Stomach (tissue), 9 donors: Measurements from ENCODE around the gene CTDSPL. TPM values are rescaled to one million over a fixed set of nuclear protein-coding genes. Genes with fewer than 3 reads are reported as not detected.

Experiments
- DNase-seq, 2 donors: peaks; one replicate each; pipeline versions ENCODE4 v3.0.0 to v3.0.0-alpha.2; 2013 to 2019
- H3K27ac ChIP-seq, 5 donors: fragments of 200-600 bp in 4 of 5; sonication (generic) in 4 of 5; one replicate each; pipeline ENCODE4 v1.5.1; 2013 to 2019; ENCODE audit warnings: mild to moderate bottlenecking in 1 of 5, moderate library complexity in 1 of 5
- H3K27me3 ChIP-seq, 3 donors: fragments of 200-600 bp; sonication (generic); one replicate each; pipeline ENCODE4 v1.5.1; 2017 to 2019; ENCODE audit warnings: mixed run types in 1 of 3
- H3K36me3 ChIP-seq, 4 donors: fragments of 200-600 bp; sonication (generic); 1 replicate in 3 of 4; 2 replicates in 1 of 4; pipeline ENCODE4 v1.5.1; 2016 to 2019
- H3K4me1 ChIP-seq, 4 donors: fragments of 200-600 bp; sonication (generic); one replicate each; pipeline ENCODE4 v1.5.1; 2016 to 2019
- H3K4me3 ChIP-seq, 4 donors: fragments of 200-600 bp; sonication (generic) in 3 of 4; one replicate each; pipeline ENCODE4 v1.5.1; 2016 to 2019; ENCODE audit warnings: mild to moderate bottlenecking in 1 of 4
- H3K9me3 ChIP-seq, 4 donors: fragments of 200-600 bp; sonication (generic); one replicate each; pipeline ENCODE4 v1.5.1; 2016 to 2019
- CTCF ChIP-seq, 7 experiments: fragments of 450-650 bp in 4 of 7; fragments of 200-600 bp in 3 of 7; sonication (generic) in 3 of 7; IDR thresholded peaks; one replicate each; pipeline ENCODE4 v1.5.1; 2016 to 2019; ENCODE audit warnings: antibody characterized with exemption in 7 of 7, control low read depth in 2 of 7, mild to moderate bottlenecking in 1 of 7
- EP300 ChIP-seq: sonication (generic); formaldehyde crosslinking; IDR thresholded peaks from one replicate; pipeline ENCODE4 v1.6.1; 2017; ENCODE audit warnings: antibody characterized with exemption
- POLR2A ChIP-seq, 4 donors: fragments of 450-650 bp; IDR thresholded peaks; one replicate each; pipeline ENCODE4 v1.6.1; 2016; ENCODE audit warnings: antibody characterized with exemption in 4 of 4, control low read depth in 2 of 4, mild to moderate bottlenecking in 1 of 4, moderate library complexity in 1 of 4
- POLR2AphosphoS5 ChIP-seq, 3 donors: sonication (generic); formaldehyde crosslinking; IDR thresholded peaks; one replicate each; pipeline ENCODE4 v1.6.1; 2016; ENCODE audit warnings: antibody characterized with exemption in 3 of 3
- WGBS, 5 donors: extraction: QIAGEN DNeasy Blood & Tissue Kit in 3 of 5; methylation state at CpG; one replicate each; pipeline versions ENCODE4 v1.1.5 to v1.1.7; 2013 to 2018; 5-methylcytosine and 5-hydroxymethylcytosine counted together
- intact Hi-C: fragments of 100-400 bp; cut with DNase I; formaldehyde crosslinking; loops from one replicate; pipeline ENCODE4 v1.15.1; 2023; ENCODE audit warnings: low total_unique reads
- polyA plus RNA-seq, 3 donors: library from polyadenylated mRNA; stranded (reverse); fragments of 200-250 nt; gene quantifications; one replicate each; pipeline ENCODE4 v1.2.3, GENCODE V29; 2013
- total RNA-seq, 5 donors: library from RNA; depleted of rRNA; stranded (reverse); fragments of >200 nt; gene quantifications; one replicate each; pipeline versions ENCODE4 v1.1.0 to v1.2.3, GENCODE V29; 2014 to 2016
- donor health status: healthy with polysubstance abuse.
- donor health status: Bipolar disorder and iron deficiency.
- donor health status: healthy.

CTDSPL gene
- total and polyA plus RNA-seq, 8 donors, result 13.4 to 54.9 (median 30.2) TPM

GRCh38 chr3:37853691-37854413, 7.8 kb upstream of the CTDSPL start:
- peak overlapping the region in 4 of 5 donors; percentile 16 to 56 (median 42) for H3K27ac ChIP-seq
- no peaks in the 10 kb centered on the region for H3K27me3 ChIP-seq
- H3K9me3 ChIP-seq, result no peaks in the 10 kb centered on the region
- peak; percentile 46 to 84 for DNase-seq
- TF ChIP-seq POLR2A (IDR thresholded peaks at IDR 0.05), result no peak
- no peak for TF ChIP-seq EP300
- peak in 2 of 3 donors; percentile 29 to 49 for TF ChIP-seq POLR2AphosphoS5 (IDR thresholded peaks at IDR 0.05)
- intact Hi-C loops, result loop anchor here (10.0 kb wide), 1 partner anchor 111 kb away; no protein-coding TSS in a partner anchor
- H3K4me1 ChIP-seq, result peaks cover 0 to 24% (median 17%) of the 10 kb centered on the region in 4 donors
- H3K4me3 ChIP-seq, result no peak overlapping the region
- H3K36me3 ChIP-seq, result peaks cover 0 to 16% (median 11%) of the 10 kb centered on the region in 4 donors
- WGBS, 5 donors, result 38 to 61% (median 51%) methylated on average over 9 to 11 of the region's 11 CpGs

GRCh38 chr3:37855363-37855970, 6.2 kb upstream of the CTDSPL start:
- H3K27ac ChIP-seq, result peak overlapping the region in 2 of 5 donors; percentile 42 to 58
- WGBS, 5 donors, result 30 to 38% (median 35%) methylated on average over 5 of the region's 5 CpGs
- peaks cover 0 to 8% (median 7%) of the 10 kb centered on the region in 4 donors for H3K36me3 ChIP-seq

GRCh38 chr3:37856381-37856780, 5.3 kb upstream of the CTDSPL start:
- WGBS, 5 donors, result 24 to 42% (median 30%) methylated on average over 2 of the region's 2 CpGs
- Histone ChIP-seq H3K27me3 (no peaks in the 10 kb centered on the region), H3K4me1 (peaks cover 5 to 42% (median 39%) of the 10 kb centered on the region in 4 donors), H3K4me3 (no peak overlapping the region), H3K9me3 (no peaks in the 10 kb centered on the region), H3K36me3 (no peaks in the 10 kb centered on the region), H3K27ac (peak overlapping the region; percentile 5 to 58 (median 42))
- TF ChIP-seq POLR2A (IDR thresholded peaks at IDR 0.05) (no peak), EP300 (no peak), POLR2AphosphoS5 (IDR thresholded peaks at IDR 0.05) (no peak), CTCF (IDR thresholded peaks at IDR 0.05) (no peak)
- intact Hi-C loops, result loop anchor here (10.0 kb wide), 1 partner anchor 108 kb away; no protein-coding TSS in a partner anchor
- DNase-seq, result peak in 1 of 2 donors; percentile 81

More at GRCh38 chr3:37855363-37855970, 6.2 kb upstream of the CTDSPL start:
- DNase-seq, result peak; percentile 92 to 93
- Histone ChIP-seq H3K4me1 (peaks cover 5 to 34% (median 30%) of the 10 kb centered on the region in 4 donors), H3K9me3 (no peaks in the 10 kb centered on the region), H3K4me3 (no peak overlapping the region), H3K27me3 (no peaks in the 10 kb centered on the region)
- intact Hi-C loops, result loop anchor here (10.0 kb wide), 1 partner anchor 109 kb away; no protein-coding TSS in a partner anchor
- TF ChIP-seq POLR2A (IDR thresholded peaks at IDR 0.05) (no peak), EP300 (no peak), POLR2AphosphoS5 (IDR thresholded peaks at IDR 0.05) (peak in 1 of 3 donors; percentile 62), CTCF (IDR thresholded peaks at IDR 0.05) (peak in 6 of 7 experiments; percentile 76 to 97 (median 92))

GRCh38 chr3:37858742-37859141, 2.9 kb upstream of the CTDSPL start:
- peak overlapping the region in 2 of 5 donors; percentile 42 to 89 for H3K27ac ChIP-seq
- no peaks in the 10 kb centered on the region for H3K9me3 ChIP-seq
- no peaks in the 10 kb centered on the region for H3K27me3 ChIP-seq
- intact Hi-C loops, result loop anchor here (10.0 kb wide), 1 partner anchor 106 kb away; no protein-coding TSS in a partner anchor
- no peaks in the 10 kb centered on the region for H3K36me3 ChIP-seq
- no peak for TF ChIP-seq POLR2AphosphoS5 (IDR thresholded peaks at IDR 0.05)
- TF ChIP-seq POLR2A (IDR thresholded peaks at IDR 0.05), result no peak
- TF ChIP-seq CTCF (IDR thresholded peaks at IDR 0.05), result no peak
- no peak for TF ChIP-seq EP300
- DNase-seq, result no peak
- no peak overlapping the region for H3K4me3 ChIP-seq
- H3K4me1 ChIP-seq, result peaks cover 17 to 60% (median 51%) of the 10 kb centered on the region in 4 donors
